SK-N-SH (cell line): ENCODE results near the gene CST9. TPM values are rescaled to one million over a fixed set of nuclear protein-coding genes. Genes with fewer than 3 reads are reported as not detected.

Source experiments
- CTCF ChIA-PET: fragments of 300-600, 350-600 bp; formaldehyde crosslinking; extraction: SDS; loops from one replicate; lab custom pipeline; 2021; lab: Yijun Ruan, JAX
- POLR2A ChIA-PET: fragments of 350-600 bp; sonication (Branson Sonifier 250); formaldehyde crosslinking; extraction: SDS; loops from one replicate; lab custom pipeline; 2020; ENCODE audit warnings: antibody characterized with exemption, inconsistent platforms; lab: Yijun Ruan, JAX
- DNase-seq: peaks from one replicate; pipeline ENCODE4 v3.0.0; 2012
- H2AFZ ChIP-seq: fragments of 200-600 bp; sonication (generic); 2 replicates; pipeline ENCODE4 v1.8.1; 2016; ENCODE audit warnings: antibody characterized with exemption, mild to moderate bottlenecking, low read depth
- H3F3A ChIP-seq: fragments of 200-600 bp; sonication (generic); replicated peaks from 2 replicates; pipeline ENCODE3; 2016; ENCODE audit warnings: antibody characterized with exemption, mild to moderate bottlenecking; ENCODE audit not compliant: insufficient read depth
- H3K27ac ChIP-seq, 2 experiments: fragments of 200-500 bp in 1 of 2; fragments of 200-600 bp in 1 of 2; sonication (Bioruptor generic) in 1 of 2; sonication (generic), shearing (Covaris generic) in 1 of 2; 2 replicates each; pipeline versions ENCODE4 v1.5.1 to v1.6.1; 2014 to 2016; ENCODE audit warnings: low read depth in 2 of 2, inconsistent platforms in 1 of 2, low read length in 1 of 2, mild to moderate bottlenecking in 1 of 2, mixed read lengths in 1 of 2
- H3K27me3 ChIP-seq: fragments of 200-600 bp; sonication (generic), shearing (Covaris generic); 2 replicates; pipeline ENCODE4 v1.6.1; 2016; ENCODE audit warnings: mixed run types; ENCODE audit not compliant: insufficient read depth
- H3K36me3 ChIP-seq, 2 experiments: fragments of 200-500 bp in 1 of 2; fragments of 200-600 bp in 1 of 2; sonication (Bioruptor generic) in 1 of 2; sonication (generic) in 1 of 2; replicated peaks in 1 of 2; 2 replicates each; pipeline versions ENCODE3 to v1.5.1; 2014 to 2016; ENCODE audit warnings: low read length in 1 of 2, mild to moderate bottlenecking in 1 of 2; ENCODE audit not compliant: insufficient read depth in 2 of 2, control insufficient read depth in 1 of 2
- H3K4me1 ChIP-seq, 2 experiments: fragments of 200-500 bp in 1 of 2; fragments of 200-600 bp in 1 of 2; sonication (Bioruptor generic) in 1 of 2; sonication (generic), shearing (Covaris generic) in 1 of 2; 2 replicates each; pipeline versions ENCODE4 v1.5.1 to v1.6.1; 2014 to 2016; ENCODE audit warnings: low read depth in 1 of 2, low read length in 1 of 2, mixed run types in 1 of 2; ENCODE audit not compliant: insufficient read depth in 2 of 2, control insufficient read depth in 1 of 2
- H3K4me2 ChIP-seq: fragments of 200-600 bp; sonication (generic), shearing (Covaris generic); 2 replicates; pipeline ENCODE4 v1.6.1; 2017; ENCODE audit warnings: mixed run types
- H3K4me3 ChIP-seq, 2 experiments: fragments of 200-500 bp in 1 of 2; fragments of 200-600 bp in 1 of 2; sonication (Bioruptor generic) in 1 of 2; sonication (generic), shearing (Covaris generic) in 1 of 2; 2 replicates each; pipeline versions ENCODE4 v1.5.1 to v1.8.1; 2014 to 2016; ENCODE audit warnings: low read depth in 2 of 2, inconsistent platforms in 1 of 2, low read length in 1 of 2, mild to moderate bottlenecking in 1 of 2, mixed read lengths in 1 of 2, moderate library complexity in 1 of 2
- H3K79me2 ChIP-seq: fragments of 200-600 bp; sonication (generic); 2 replicates; pipeline ENCODE4 v1.8.1; 2017; ENCODE audit warnings: mild to moderate bottlenecking; ENCODE audit not compliant: insufficient read depth
- H3K9ac ChIP-seq: fragments of 200-600 bp; sonication (generic); 2 replicates; pipeline ENCODE4 v1.6.1; 2017; ENCODE audit warnings: mixed run types
- H3K9me2 ChIP-seq: fragments of 200-600 bp; sonication (generic); 2 replicates; pipeline ENCODE4 v1.6.1; 2017; ENCODE audit warnings: mixed run types
- H3K9me3 ChIP-seq: fragments of 200-600 bp; sonication (generic); 2 replicates; pipeline ENCODE4 v1.6.1; 2017; ENCODE audit warnings: mixed run types, mild to moderate bottlenecking, moderate library complexity
- H4K20me1 ChIP-seq: fragments of 200-600 bp; sonication (generic); 2 replicates; pipeline ENCODE4 v1.6.1; 2017; ENCODE audit warnings: mild to moderate bottlenecking, mixed run types; ENCODE audit not compliant: insufficient read depth
- CHD2 ChIP-seq: fragments of 150-350 bp; IDR thresholded peaks from 2 replicates; pipeline ENCODE4 v1.6.1; 2018; ENCODE audit warnings: low read length; ENCODE audit not compliant: partially characterized antibody
- CTCF ChIP-seq: fragments of 200-600 bp; sonication (generic); IDR thresholded peaks from 2 replicates; pipeline ENCODE4 v1.6.1; 2017; ENCODE audit warnings: antibody characterized with exemption, mild to moderate bottlenecking, moderate library complexity
- EP300 ChIP-seq, 2 experiments: IDR thresholded peaks; 2 replicates each; pipeline versions ENCODE4 v1.4.0 to v1.6.1; 2012; ENCODE audit warnings: borderline replicate concordance in 1 of 2, low read depth in 1 of 2, low read length in 1 of 2
- EZH2phosphoT487 ChIP-seq: fragments of 200-600 bp; sonication (generic); IDR thresholded peaks from 2 replicates; pipeline ENCODE4 v1.6.1; 2017; ENCODE audit warnings: low read depth, mixed run types, mild to moderate bottlenecking, antibody characterized with exemption, moderate library complexity, borderline replicate concordance
- FOXJ3 ChIP-seq: sonication (generic); formaldehyde crosslinking; IDR thresholded peaks from 2 replicates; pipeline ENCODE4 v1.5.1; 2020; ENCODE audit warnings: mild to moderate bottlenecking, missing genetic modification reagents
- GABPA ChIP-seq: IDR thresholded peaks from 2 replicates; pipeline ENCODE4 v1.4.0; 2012; ENCODE audit warnings: low read depth, mild to moderate bottlenecking
- GATA2 ChIP-seq: sonication (generic); formaldehyde crosslinking; IDR thresholded peaks from 2 replicates; pipeline ENCODE4 v1.5.0; 2020; ENCODE audit warnings: mild to moderate bottlenecking, missing genetic modification reagents
- JUND ChIP-seq: IDR thresholded peaks from 2 replicates; pipeline ENCODE4 v1.4.0; 2012
- MEF2A ChIP-seq: IDR thresholded peaks from 2 replicates; pipeline ENCODE4 v1.4.0; 2012; ENCODE audit warnings: low read depth, borderline replicate concordance
- MXI1 ChIP-seq: IDR thresholded peaks from 2 replicates; pipeline ENCODE4 v1.6.1; 2012; ENCODE audit warnings: mild to moderate bottlenecking, low read depth, low read length, improper control_type of control experiment
- NRF1 ChIP-seq: IDR thresholded peaks from 2 replicates; pipeline ENCODE4 v1.6.1; 2012; ENCODE audit warnings: low read depth, mild to moderate bottlenecking, low read length
- PBX3 ChIP-seq: IDR thresholded peaks from 2 replicates; pipeline ENCODE4; 2012
- RAD21 ChIP-seq: IDR thresholded peaks from 2 replicates; pipeline ENCODE4 v1.6.1; 2012; ENCODE audit warnings: mild to moderate bottlenecking, low read length
- SIN3A ChIP-seq: IDR thresholded peaks from 2 replicates; pipeline ENCODE4 v1.6.1; 2012; ENCODE audit warnings: low read depth, mild to moderate bottlenecking, low read length, moderate library complexity, borderline replicate concordance
- USF1 ChIP-seq: IDR thresholded peaks from 2 replicates; pipeline ENCODE4 v1.4.0; 2012; ENCODE audit warnings: low read depth, borderline replicate concordance
- WGBS: methylation state at CpG from one replicate; pipeline ENCODE4 v1.1.6; 2017; ENCODE audit warnings: low lambda C conversion rate; 5-methylcytosine and 5-hydroxymethylcytosine counted together
- polyA plus RNA-seq, 3 experiments: library from polyadenylated mRNA; depleted of rRNA; stranded (reverse); fragments of >200 nt; gene quantifications; 2 replicates each; pipeline ENCODE4 v1.2.3, GENCODE V29; 2012

CST9 gene
- polyA plus RNA-seq, 1 of the 3 experiments (the other 2 are of a cell fraction): not detected

- CTCF ChIA-PET: no interaction called here
These were observed 27.2 kb upstream of the CST9 start for GRCh38 chr20:23632711-23633573.

More at GRCh38 chr20:23632711-23633573, 27.2 kb upstream of the CST9 start:
- no peak overlapping the region for H3K27ac ChIP-seq
- no peaks in the 10 kb centered on the region for H3F3A ChIP-seq
- H3K9me2 ChIP-seq: no peaks in the 10 kb centered on the region
- 90% methylated on average over 6 of the region's 8 CpGs for WGBS
- no peak overlapping the region for H3K9ac ChIP-seq
- peaks cover 0 to 13% of the 10 kb centered on the region in 2 experiments for H3K36me3 ChIP-seq
- no peaks in the 10 kb centered on the region for H3K27me3 ChIP-seq
- no peak overlapping the region for H3K4me2 ChIP-seq
- no peak for DNase-seq
- peaks cover 4 to 10% of the 10 kb centered on the region in 2 experiments; a peak in 1 of 4 replicates for H3K4me1 ChIP-seq
- H2AFZ ChIP-seq: no peak overlapping the region
- no peak overlapping the region for H3K4me3 ChIP-seq
- peaks cover 7% of the 10 kb centered on the region; the same call in 1 of the 2 replicates for H4K20me1 ChIP-seq
- POLR2A ChIA-PET: no interaction called here
- peaks cover 22% of the 10 kb centered on the region for H3K79me2 ChIP-seq
- no peaks in the 10 kb centered on the region for H3K9me3 ChIP-seq
- no peak for TF ChIP-seq JUND
- TF ChIP-seq FOXJ3 (CRISPR knock-in tag): no peak
- TF ChIP-seq MEF2A: no peak
- no peak for TF ChIP-seq SIN3A
- TF ChIP-seq GABPA: no peak
- TF ChIP-seq USF1: no peak
- TF ChIP-seq EP300 (IDR thresholded peaks at IDR 0.05; ENCODE audit: borderline replicate concordance in 1 of 2, low read depth in 1 of 2, low read length in 1 of 2): no peak
- TF ChIP-seq EZH2phosphoT487: no peak
- TF ChIP-seq CTCF: no peak
- no peak for TF ChIP-seq RAD21
- no peak for TF ChIP-seq NRF1
- TF ChIP-seq MXI1: no peak
- TF ChIP-seq PBX3: no peak
- TF ChIP-seq GATA2: no peak
- no peak for TF ChIP-seq CHD2
